VCaP (cell line): ENCODE data around the gene AK6.

Experiments used
- H3K27ac ChIP-seq: fragments of 450-650 bp; 2 replicates; pipeline ENCODE4 v1.5.1; 2017
- TF ChIP-seq, protein P1 (sequence below): fragments of 450-650 bp; conservative IDR thresholded peaks from 2 replicates; pipeline ENCODE4 v1.5.1; 2017; ENCODE audit warnings: mild to moderate bottlenecking, moderate library complexity

AK6 gene

DNA sequence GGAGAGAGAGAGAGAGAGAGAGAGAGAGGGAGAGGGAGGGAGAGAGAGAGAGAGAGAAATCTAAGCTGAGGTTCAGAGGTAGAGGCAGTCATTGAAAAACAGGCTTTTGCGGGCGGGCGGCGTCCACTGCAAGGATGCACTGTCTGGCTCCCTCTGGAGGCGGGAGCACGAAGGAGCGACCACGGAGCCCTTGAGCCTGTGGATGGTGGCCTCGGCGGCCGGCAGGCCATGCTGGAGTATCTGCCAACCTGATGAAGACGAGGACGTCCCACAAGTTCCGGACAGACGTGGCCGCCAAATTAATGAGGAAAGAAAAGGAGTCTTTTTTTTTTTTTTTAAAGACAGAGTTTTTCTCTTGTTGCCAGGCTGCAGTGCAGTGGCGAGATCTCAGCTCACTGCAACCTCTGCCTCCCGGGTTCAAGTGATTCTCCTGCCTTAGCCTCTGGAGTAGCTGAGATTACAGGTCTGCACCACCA is 34.5 kb downstream of the AK6 start:
- peak overlapping the region; percentile 32; the same call in 1 of the 2 replicates for H3K27ac ChIP-seq
- TF ChIP-seq, protein P1, sequence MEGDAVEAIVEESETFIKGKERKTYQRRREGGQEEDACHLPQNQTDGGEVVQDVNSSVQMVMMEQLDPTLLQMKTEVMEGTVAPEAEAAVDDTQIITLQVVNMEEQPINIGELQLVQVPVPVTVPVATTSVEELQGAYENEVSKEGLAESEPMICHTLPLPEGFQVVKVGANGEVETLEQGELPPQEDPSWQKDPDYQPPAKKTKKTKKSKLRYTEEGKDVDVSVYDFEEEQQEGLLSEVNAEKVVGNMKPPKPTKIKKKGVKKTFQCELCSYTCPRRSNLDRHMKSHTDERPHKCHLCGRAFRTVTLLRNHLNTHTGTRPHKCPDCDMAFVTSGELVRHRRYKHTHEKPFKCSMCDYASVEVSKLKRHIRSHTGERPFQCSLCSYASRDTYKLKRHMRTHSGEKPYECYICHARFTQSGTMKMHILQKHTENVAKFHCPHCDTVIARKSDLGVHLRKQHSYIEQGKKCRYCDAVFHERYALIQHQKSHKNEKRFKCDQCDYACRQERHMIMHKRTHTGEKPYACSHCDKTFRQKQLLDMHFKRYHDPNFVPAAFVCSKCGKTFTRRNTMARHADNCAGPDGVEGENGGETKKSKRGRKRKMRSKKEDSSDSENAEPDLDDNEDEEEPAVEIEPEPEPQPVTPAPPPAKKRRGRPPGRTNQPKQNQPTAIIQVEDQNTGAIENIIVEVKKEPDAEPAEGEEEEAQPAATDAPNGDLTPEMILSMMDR = peak; percentile 94

- H3K27ac ChIP-seq = peak overlapping the region; percentile 98
Observed at GRCh38 chr5:69333668-69334315, 35.5 kb downstream of the AK6 start.

- TF ChIP-seq, protein P1 = no peak
- peak overlapping the region; percentile 98 for H3K27ac ChIP-seq
Observed at GRCh38 chr5:69331528-69332445, 37.5 kb downstream of the AK6 start.

DNA sequence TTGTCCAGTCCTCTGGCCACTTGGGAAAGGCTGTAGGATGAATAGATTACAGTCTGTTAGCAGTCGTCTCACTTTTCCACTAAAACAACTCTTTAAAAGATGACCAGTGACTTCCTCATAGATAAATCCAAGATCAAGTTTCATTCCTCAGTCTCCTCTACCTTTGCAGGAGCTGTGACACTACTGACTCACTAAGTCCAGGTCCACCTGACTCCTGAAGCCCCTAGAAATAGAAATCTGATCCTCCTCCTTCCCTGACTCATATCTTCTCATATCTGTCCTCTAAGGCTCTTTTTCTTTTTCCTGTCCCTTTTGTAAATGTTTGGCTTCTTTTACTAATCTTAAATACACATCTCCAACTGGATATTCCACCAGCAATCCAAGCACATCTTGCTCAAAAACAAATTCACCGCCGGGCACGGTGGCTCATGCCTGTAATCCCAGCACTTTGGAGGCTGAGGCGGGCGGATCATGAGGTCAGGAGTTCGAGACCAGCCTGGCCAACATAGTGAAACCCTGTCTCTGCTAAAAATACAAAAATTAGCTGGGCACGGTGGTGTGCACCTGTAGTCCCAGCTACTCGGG is 39.3 kb downstream of the AK6 start:
- TF ChIP-seq, protein P1 = no peak
- peak overlapping the region; percentile 98 for H3K27ac ChIP-seq

- TF ChIP-seq, protein P1 = no peak
- H3K27ac ChIP-seq = no peak overlapping the region
Observed at GRCh38 chr5:69326365-69326764, 43.0 kb downstream of the AK6 start.

- H3K27ac ChIP-seq = no peak overlapping the region
- TF ChIP-seq, protein P1 = no peak
Observed at GRCh38 chr5:69317391-69317790, 51.9 kb downstream of the AK6 start.

GRCh38 chr5:69315972-69316371 is 53.3 kb downstream of the AK6 start:
- H3K27ac ChIP-seq = no peak overlapping the region
- TF ChIP-seq, protein P1 = no peak
